HG03520 (cell line): ENCODE data around the gene SLC13A4.
"Not testable (repeated sequence)": the region's sequence is repeated elsewhere in the genome, so short reads cannot be mapped to it uniquely, and the experiment has no call there.

Experiments
- ATAC-seq: cut with Tn5 transposase; IDR thresholded peaks from one replicate; pipeline ENCODE4 v1.9.1; 2021; ENCODE audit warnings: mild to moderate bottlenecking, moderate library complexity; ENCODE audit not compliant: unreplicated experiment

SLC13A4 gene

GRCh38 chr7:135667626-135668025 lies 60.4 kb downstream of the SLC13A4 start:
- ATAC-seq: not testable (repeated sequence)

GRCh38 chr7:135666846-135667245 lies 61.1 kb downstream of the SLC13A4 start:
- no peak for ATAC-seq

- no peak for ATAC-seq
Measured at GRCh38 chr7:135666156-135666555, 61.8 kb downstream of the SLC13A4 start.

- ATAC-seq: no peak
Measured at GRCh38 chr7:135665042-135665441, 62.9 kb downstream of the SLC13A4 start.

- no peak for ATAC-seq
Measured at GRCh38 chr7:135664046-135664589, 63.9 kb downstream of the SLC13A4 start.

GRCh38 chr7:135662373-135663114 lies 65.4 kb downstream of the SLC13A4 start, which contains the start of gene STMP1:
STMP1 (plus strand) TSS chr7:135662514.
- ATAC-seq: peak; percentile 93

GRCh38 chr7:135662123-135662372 lies 65.9 kb downstream of the SLC13A4 start:
- no peak for ATAC-seq

GRCh38 chr7:135661311-135662122 lies 66.5 kb downstream of the SLC13A4 start:
- ATAC-seq: no peak

- no peak for ATAC-seq
Measured at GRCh38 chr7:135659159-135659846, 68.7 kb downstream of the SLC13A4 start.

GRCh38 chr7:135658564-135658963 lies 69.4 kb downstream of the SLC13A4 start:
- ATAC-seq: no peak

GRCh38 chr7:135653340-135654080 lies 74.5 kb downstream of the SLC13A4 start:
- no peak for ATAC-seq

GRCh38 chr7:135650831-135651573 lies 77.0 kb downstream of the SLC13A4 start:
- no peak for ATAC-seq

GRCh38 chr7:135648235-135648634 lies 79.8 kb downstream of the SLC13A4 start:
- no peak for ATAC-seq

GRCh38 chr7:135647755-135648154 lies 80.2 kb downstream of the SLC13A4 start:
- no peak for ATAC-seq

- ATAC-seq: no peak
Measured at GRCh38 chr7:135645296-135645904, 82.6 kb downstream of the SLC13A4 start.

- ATAC-seq: no peak
Measured at GRCh38 chr7:135644729-135645128, 83.3 kb downstream of the SLC13A4 start.

GRCh38 chr7:135644154-135644553 lies 83.8 kb downstream of the SLC13A4 start:
- no peak for ATAC-seq

- ATAC-seq: not testable (repeated sequence)
Measured at GRCh38 chr7:135639690-135640089, 88.3 kb downstream of the SLC13A4 start.

GRCh38 chr7:135634191-135634878 lies 93.7 kb downstream of the SLC13A4 start:
- ATAC-seq: no peak
